Nephron progenitor cell (in vitro differentiated cells): ENCODE data around the gene RWDD3.

ENCODE experiments used
- DNase-seq: peaks from one replicate; pipeline ENCODE4 v3.0.0; 2021
- H3K27ac Mint-ChIP-seq: 2 replicates; pipeline ENCODE4 v1.8.0; 2021; ENCODE audit warnings: mild to moderate bottlenecking, moderate library complexity, mixed read lengths
- H3K27me3 Mint-ChIP-seq: 2 replicates; pipeline ENCODE4 v1.8.0; 2021; ENCODE audit warnings: mild to moderate bottlenecking, low read depth, mixed read lengths; ENCODE audit not compliant: poor library complexity
- H3K36me3 Mint-ChIP-seq: 2 replicates; pipeline ENCODE4 v1.8.0; 2021; ENCODE audit warnings: low read depth, mixed read lengths
- H3K4me1 Mint-ChIP-seq: 2 replicates; pipeline ENCODE4 v1.8.0; 2021; ENCODE audit warnings: mixed read lengths
- H3K4me3 Mint-ChIP-seq: 2 replicates; pipeline ENCODE4 v1.8.0; 2021; ENCODE audit warnings: mild to moderate bottlenecking, moderate library complexity, mixed read lengths
- H3K9me3 Mint-ChIP-seq: 2 replicates; pipeline ENCODE4 v1.8.0; 2021; ENCODE audit warnings: mild to moderate bottlenecking, moderate library complexity, mixed read lengths
- CTCF ChIP-seq: fragments of 200-600 bp; sonication (generic); IDR thresholded peaks from 2 replicates; pipeline ENCODE4 v1.5.0; 2021; ENCODE audit warnings: antibody characterized with exemption

Gene RWDD3

GRCh38 chr1:95232646-95233318 is 1.2 kb upstream of the RWDD3 start:
- Mint-ChIP-seq H3K4me1 (peaks cover 35% of the 10 kb centered on the region), H3K27ac (no peak overlapping the region), H3K4me3 (peak overlapping the region; percentile 90), H3K36me3 (peaks cover 21% of the 10 kb centered on the region), H3K9me3 (no peaks in the 10 kb centered on the region), H3K27me3 (peaks cover 17% of the 10 kb centered on the region)
- DNase-seq: no peak
- TF ChIP-seq CTCF: no peak

GRCh38 chr1:95233319-95233736 is 682 bp upstream of the RWDD3 start:
- Mint-ChIP-seq H3K9me3 (no peaks in the 10 kb centered on the region), H3K27ac (peak overlapping the region; percentile 93), H3K27me3 (peaks cover 17% of the 10 kb centered on the region), H3K4me3 (peak overlapping the region; percentile 90), H3K36me3 (peaks cover 25% of the 10 kb centered on the region), H3K4me1 (peaks cover 38% of the 10 kb centered on the region)
- DNase-seq: peak; percentile 22
- TF ChIP-seq CTCF: no peak

- Mint-ChIP-seq H3K36me3 (peaks cover 62% of the 10 kb centered on the region), H3K9me3 (peaks cover 29% of the 10 kb centered on the region), H3K4me1 (peaks cover 38% of the 10 kb centered on the region), H3K27ac (no peak overlapping the region), H3K4me3 (peak overlapping the region; percentile 54), H3K27me3 (peaks cover 2% of the 10 kb centered on the region)
- no peak for TF ChIP-seq CTCF
- no peak for DNase-seq
These were observed 3.0 kb downstream of the RWDD3 start for GRCh38 chr1:95236784-95237575.

GRCh38 chr1:95237981-95238703 is 4.1 kb downstream of the RWDD3 start:
- Mint-ChIP-seq H3K4me3 (no peak overlapping the region), H3K27ac (no peak overlapping the region), H3K27me3 (peaks cover 2% of the 10 kb centered on the region), H3K9me3 (peaks cover 35% of the 10 kb centered on the region), H3K36me3 (peaks cover 73% of the 10 kb centered on the region), H3K4me1 (peaks cover 30% of the 10 kb centered on the region)
- TF ChIP-seq CTCF: no peak
- DNase-seq: no peak

GRCh38 chr1:95245029-95245428 is 11.0 kb downstream of the RWDD3 start:
- H3K27ac Mint-ChIP-seq: no peak overlapping the region
- H3K9me3 Mint-ChIP-seq: peaks cover 25% of the 10 kb centered on the region
- peaks cover 2% of the 10 kb centered on the region for H3K27me3 Mint-ChIP-seq
- no peak overlapping the region for H3K4me3 Mint-ChIP-seq
- no peak for DNase-seq
- no peaks in the 10 kb centered on the region for H3K4me1 Mint-ChIP-seq
- peaks cover 71% of the 10 kb centered on the region for H3K36me3 Mint-ChIP-seq
- no peak for TF ChIP-seq CTCF
